Measurements from ENCODE around the gene FOXI3.

FOXI3 gene

DNA sequence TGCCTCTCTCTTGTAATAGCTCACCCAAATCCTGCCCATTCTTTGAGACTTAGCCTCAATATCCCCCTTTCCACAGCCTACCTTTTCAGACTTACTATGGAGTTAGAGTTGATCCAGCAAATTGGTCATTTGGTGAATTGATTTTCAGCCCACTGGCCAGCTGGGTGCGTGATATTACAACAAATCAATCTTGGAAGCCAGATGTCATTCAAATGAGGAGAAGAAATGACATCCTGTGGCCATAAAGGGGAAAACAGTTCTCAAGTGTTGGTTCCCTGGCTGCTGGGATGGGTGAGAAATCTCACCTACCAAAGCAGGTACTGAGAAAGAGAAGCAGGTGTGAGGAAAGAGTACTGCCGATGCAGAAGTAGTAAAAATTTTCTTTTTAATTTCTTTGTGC lies 36.7 kb upstream of the FOXI3 start:
- no peaks in the 10 kb centered on the region for H3K4me1 ChIP-seq
- H3K4me3 ChIP-seq = no peak overlapping the region
- H3K9me3 ChIP-seq = no peaks in the 10 kb centered on the region
- no peaks in the 10 kb centered on the region for H3K27me3 ChIP-seq
- TF ChIP-seq, protein P1, sequence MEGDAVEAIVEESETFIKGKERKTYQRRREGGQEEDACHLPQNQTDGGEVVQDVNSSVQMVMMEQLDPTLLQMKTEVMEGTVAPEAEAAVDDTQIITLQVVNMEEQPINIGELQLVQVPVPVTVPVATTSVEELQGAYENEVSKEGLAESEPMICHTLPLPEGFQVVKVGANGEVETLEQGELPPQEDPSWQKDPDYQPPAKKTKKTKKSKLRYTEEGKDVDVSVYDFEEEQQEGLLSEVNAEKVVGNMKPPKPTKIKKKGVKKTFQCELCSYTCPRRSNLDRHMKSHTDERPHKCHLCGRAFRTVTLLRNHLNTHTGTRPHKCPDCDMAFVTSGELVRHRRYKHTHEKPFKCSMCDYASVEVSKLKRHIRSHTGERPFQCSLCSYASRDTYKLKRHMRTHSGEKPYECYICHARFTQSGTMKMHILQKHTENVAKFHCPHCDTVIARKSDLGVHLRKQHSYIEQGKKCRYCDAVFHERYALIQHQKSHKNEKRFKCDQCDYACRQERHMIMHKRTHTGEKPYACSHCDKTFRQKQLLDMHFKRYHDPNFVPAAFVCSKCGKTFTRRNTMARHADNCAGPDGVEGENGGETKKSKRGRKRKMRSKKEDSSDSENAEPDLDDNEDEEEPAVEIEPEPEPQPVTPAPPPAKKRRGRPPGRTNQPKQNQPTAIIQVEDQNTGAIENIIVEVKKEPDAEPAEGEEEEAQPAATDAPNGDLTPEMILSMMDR (IDR thresholded peaks at IDR 0.05) = no peak
- DNase-seq = no peak
- intact Hi-C loops (cut with DNase I; ENCODE audit: low total_unique reads) = no loop called here
- H3K27ac ChIP-seq = no peak overlapping the region
- no peaks in the 10 kb centered on the region for H3K36me3 ChIP-seq

DNA sequence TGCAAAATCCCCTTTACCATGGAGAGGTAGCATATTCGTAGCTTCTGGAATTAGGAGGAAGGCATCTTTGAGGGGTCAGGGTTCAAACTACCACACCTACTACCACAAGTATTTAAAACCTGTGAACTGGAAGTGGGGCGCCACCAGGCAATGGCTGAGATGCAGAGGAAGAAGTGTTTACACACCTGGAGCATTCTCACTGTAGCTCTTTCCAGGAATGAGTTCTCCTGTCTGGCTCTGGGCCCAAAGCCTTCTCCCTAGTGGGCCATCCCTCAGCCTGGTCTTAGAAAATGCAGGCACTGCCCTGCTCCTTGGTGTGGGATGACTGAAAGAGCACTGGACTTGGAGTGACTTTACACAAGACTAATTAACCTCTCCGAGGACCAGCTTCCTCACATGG lies 30.7 kb upstream of the FOXI3 start:
- DNase-seq = no peak
- TF ChIP-seq, protein P1 (IDR thresholded peaks at IDR 0.05) = no peak
- H3K4me1 ChIP-seq = no peaks in the 10 kb centered on the region
- H3K36me3 ChIP-seq = no peaks in the 10 kb centered on the region
- no peak overlapping the region for H3K27ac ChIP-seq
- intact Hi-C loops (cut with DNase I; ENCODE audit: low total_unique reads) = no loop called here
- peaks cover 0 to 13% of the 10 kb centered on the region in 2 donors for H3K27me3 ChIP-seq
- H3K9me3 ChIP-seq = no peaks in the 10 kb centered on the region
- H3K4me3 ChIP-seq = no peak overlapping the region

DNA sequence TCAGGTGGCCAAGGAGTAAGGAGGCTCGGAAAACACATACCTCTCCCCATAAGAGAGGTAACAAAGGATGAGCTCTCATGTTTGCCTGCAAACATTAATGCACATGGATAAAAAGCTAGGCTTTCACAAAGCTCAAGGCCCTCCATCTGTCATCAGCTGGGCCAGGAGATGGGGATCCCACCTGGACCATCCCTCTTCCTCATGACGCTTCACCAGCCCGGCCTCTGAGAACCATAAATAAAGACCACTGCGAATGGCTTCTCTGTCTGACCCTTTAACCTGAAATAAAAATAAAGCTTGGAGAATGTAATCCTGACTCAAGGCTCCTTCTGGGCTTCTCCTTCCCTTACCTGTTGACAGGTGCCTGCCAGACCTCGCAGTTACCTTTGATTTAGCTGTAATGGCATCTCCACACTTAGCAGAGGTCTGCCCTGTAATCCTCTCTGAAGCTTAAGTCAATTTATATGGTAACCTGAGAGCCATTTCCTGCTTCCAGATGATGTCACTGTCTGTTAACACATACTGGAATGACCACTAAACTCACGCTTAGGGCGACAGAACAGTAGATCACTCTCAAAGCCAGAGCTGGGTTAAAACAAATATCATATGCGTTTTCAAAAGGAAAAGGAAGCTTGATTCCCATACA lies 29.3 kb upstream of the FOXI3 start:
- no peak for DNase-seq
- Histone ChIP-seq H3K4me3 (no peak overlapping the region), H3K27me3 (peaks cover 0 to 13% of the 10 kb centered on the region in 2 donors), H3K4me1 (no peaks in the 10 kb centered on the region), H3K27ac (no peak overlapping the region), H3K36me3 (no peaks in the 10 kb centered on the region), H3K9me3 (no peaks in the 10 kb centered on the region)
- intact Hi-C loops (cut with DNase I; ENCODE audit: low total_unique reads) = no loop called here
- TF ChIP-seq, protein P1 (IDR thresholded peaks at IDR 0.05) = no peak

DNA sequence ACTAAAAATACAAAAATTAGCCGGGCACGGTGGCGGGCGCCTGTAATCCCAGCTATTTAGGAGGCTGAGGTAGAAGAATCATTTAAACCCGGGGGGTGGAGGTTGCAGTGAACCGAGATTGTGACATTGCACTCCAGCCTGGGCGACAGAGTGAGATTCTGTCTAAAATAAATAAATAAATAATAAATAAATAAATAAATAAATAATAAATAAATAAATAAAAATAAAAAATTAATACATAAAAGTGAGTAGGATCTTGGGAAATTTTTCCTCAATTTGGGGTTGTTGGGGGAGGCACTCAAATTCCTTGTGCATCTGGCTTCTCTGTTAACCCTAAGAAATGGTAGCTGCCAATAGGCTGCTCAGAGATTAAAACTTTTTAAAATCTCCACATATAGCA lies 20.3 kb upstream of the FOXI3 start:
- intact Hi-C loops (cut with DNase I; ENCODE audit: low total_unique reads) = no loop called here

DNA sequence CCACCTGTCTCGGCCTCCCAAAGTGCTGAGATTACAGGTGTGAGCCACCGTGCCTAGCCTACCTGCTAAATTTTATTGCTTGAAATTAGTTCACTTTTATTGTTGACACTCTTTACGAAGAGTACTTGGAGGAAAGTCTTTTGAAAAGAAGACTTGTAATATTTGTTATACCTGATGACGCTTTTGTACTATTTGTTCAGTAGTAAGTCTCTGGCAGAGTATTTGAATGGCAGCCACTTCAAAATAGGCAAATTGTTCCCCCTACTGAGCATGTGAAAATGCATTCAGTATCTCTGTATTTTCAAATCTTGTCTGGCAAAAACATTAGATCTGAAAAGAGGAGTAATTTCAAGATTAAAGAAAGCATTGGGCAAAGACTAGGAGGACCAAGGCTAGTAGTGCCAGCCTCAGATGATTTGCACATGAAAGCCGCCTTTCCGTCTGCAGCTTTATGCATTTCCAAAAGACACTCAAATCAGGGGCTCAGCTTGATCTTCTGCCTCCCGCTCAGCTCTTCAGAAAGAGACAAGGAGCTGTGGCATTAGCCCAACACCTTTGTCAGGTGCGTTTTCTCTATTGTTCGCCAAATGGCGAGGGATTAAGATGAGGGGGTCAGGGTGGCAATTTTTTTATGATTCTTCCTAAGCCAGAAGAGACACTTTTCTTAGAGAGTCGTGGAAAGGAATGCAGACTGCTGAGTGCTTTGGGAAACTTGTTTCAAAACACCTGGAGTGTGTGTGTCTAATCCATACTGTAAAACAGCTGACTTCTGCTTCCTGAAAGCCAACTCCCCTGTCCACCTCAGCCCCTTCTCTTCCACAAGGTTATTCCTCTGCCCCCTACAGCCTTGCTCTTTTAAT lies 18.8 kb upstream of the FOXI3 start:
- intact Hi-C loops (cut with DNase I; ENCODE audit: low total_unique reads) = no loop called here
- Histone ChIP-seq H3K27ac (no peak overlapping the region), H3K4me3 (no peak overlapping the region), H3K4me1 (no peaks in the 10 kb centered on the region), H3K9me3 (no peaks in the 10 kb centered on the region), H3K36me3 (no peaks in the 10 kb centered on the region), H3K27me3 (peaks cover 0 to 14% of the 10 kb centered on the region in 2 donors)
- no peak for DNase-seq
- TF ChIP-seq, protein P1 (IDR thresholded peaks at IDR 0.05) = no peak

More for the DNA sequence above, 20.3 kb upstream of the FOXI3 start:
- TF ChIP-seq, protein P1 (IDR thresholded peaks at IDR 0.05) = no peak
- Histone ChIP-seq H3K36me3 (no peaks in the 10 kb centered on the region), H3K4me1 (no peaks in the 10 kb centered on the region), H3K27me3 (peaks cover 0 to 14% of the 10 kb centered on the region in 2 donors), H3K4me3 (no peak overlapping the region), H3K27ac (no peak overlapping the region), H3K9me3 (no peaks in the 10 kb centered on the region)
- no peak for DNase-seq
